ENCODE data around the gene GSK3B. TPM values are rescaled to one million over a fixed set of nuclear protein-coding genes. Genes with fewer than 3 reads are reported as not detected.

GSK3B gene
- total RNA-seq, 2 donors from 2014 or later: 42.2 to 45.2 TPM

Other genes with a start within 250 kb of the GSK3B start
- under 1 TPM; 0.10 to 0.50 TPM for gene GPR156, start 190.8 kb upstream of the GSK3B start, total RNA-seq